NCI-H69 (cell line): ENCODE measurements around the gene CDC6.
"Not testable (repeated sequence)": the region's sequence is repeated elsewhere in the genome, so short reads cannot be mapped to it uniquely, and the experiment has no call there.

Experiments
- DNase-seq: peaks from one replicate; lab custom pipeline; 2025; lab: John Stamatoyannopoulos, UW

The CDC6 gene

DNA sequence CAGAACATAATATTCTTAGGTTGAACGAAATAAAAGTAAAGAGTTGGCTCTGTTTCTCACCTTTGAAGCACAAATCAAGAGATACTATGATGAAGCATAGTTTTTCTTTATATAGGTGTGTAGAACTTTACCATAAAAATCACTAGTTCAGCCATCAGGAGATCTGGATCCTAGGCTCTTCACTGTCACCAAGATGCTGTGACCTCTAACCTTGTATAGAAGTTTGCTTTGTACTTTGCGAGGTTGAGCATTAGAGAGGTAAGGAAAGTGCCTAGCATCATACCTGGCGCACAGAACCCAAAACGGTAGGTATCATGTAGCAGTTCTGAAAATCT lies 553 bp upstream of the CDC6 start:
- no peak for DNase-seq

DNA sequence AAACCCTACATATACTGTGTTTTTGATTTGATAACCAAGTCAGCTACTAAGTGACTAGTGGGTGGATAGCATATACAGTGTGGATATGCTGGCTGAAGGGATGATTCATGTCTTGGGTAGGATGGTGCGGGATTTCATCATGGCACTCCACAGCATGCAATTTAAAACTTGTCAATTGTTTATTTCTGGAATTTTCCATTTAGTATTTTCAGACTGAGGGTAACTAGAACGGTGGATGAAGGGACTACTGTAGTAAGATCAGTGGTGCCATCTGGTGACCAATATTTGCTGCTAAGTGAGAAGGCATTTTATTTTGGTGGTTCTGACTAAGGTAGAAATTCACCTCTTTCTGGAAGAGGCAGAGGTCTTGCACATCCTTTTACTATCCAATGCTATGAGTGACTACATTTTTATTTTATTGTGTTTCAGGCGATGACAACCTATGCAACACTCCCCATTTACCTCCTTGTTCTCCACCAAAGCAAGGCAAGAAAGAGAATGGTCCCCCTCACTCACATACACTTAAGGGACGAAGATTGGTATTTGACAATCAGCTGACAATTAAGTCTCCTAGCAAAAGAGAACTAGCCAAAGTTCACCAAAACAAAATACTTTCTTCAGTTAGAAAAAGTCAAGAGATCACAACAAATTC lies 3.1 kb downstream of the CDC6 start:
- peak; percentile 39 for DNase-seq

DNA sequence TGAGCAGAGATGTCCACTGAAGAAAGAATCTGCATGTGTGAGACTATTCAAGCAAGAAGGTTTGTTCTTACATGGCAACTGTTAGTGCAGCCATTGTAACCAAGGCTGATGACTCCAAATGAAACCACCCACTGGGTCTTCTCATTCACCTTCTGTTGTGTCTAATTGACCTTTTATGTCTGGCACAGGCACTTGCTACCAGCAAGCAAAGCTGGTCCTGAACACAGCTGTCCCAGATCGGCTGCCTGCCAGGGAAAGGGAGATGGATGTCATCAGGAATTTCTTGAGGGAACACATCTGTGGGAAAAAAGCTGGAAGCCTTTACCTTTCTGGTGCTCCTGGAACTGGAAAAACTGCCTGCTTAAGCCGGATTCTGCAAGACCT lies 3.6 kb downstream of the CDC6 start:
- peak; percentile 27 for DNase-seq

DNA sequence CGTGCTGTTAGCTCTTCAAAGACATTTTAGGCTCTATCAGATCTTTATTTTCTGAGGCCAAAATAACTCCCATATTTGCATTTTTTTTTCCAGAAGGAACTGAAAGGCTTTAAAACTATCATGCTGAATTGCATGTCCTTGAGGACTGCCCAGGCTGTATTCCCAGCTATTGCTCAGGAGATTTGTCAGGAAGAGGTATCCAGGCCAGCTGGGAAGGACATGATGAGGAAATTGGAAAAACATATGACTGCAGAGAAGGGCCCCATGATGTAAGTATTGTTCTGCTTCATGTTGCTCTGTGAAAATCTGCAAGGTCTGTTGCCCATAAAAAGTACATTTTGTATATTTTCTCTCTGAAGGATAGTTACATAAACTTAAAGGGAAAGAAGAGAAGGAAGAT lies 5.7 kb downstream of the CDC6 start:
- no peak for DNase-seq

DNA sequence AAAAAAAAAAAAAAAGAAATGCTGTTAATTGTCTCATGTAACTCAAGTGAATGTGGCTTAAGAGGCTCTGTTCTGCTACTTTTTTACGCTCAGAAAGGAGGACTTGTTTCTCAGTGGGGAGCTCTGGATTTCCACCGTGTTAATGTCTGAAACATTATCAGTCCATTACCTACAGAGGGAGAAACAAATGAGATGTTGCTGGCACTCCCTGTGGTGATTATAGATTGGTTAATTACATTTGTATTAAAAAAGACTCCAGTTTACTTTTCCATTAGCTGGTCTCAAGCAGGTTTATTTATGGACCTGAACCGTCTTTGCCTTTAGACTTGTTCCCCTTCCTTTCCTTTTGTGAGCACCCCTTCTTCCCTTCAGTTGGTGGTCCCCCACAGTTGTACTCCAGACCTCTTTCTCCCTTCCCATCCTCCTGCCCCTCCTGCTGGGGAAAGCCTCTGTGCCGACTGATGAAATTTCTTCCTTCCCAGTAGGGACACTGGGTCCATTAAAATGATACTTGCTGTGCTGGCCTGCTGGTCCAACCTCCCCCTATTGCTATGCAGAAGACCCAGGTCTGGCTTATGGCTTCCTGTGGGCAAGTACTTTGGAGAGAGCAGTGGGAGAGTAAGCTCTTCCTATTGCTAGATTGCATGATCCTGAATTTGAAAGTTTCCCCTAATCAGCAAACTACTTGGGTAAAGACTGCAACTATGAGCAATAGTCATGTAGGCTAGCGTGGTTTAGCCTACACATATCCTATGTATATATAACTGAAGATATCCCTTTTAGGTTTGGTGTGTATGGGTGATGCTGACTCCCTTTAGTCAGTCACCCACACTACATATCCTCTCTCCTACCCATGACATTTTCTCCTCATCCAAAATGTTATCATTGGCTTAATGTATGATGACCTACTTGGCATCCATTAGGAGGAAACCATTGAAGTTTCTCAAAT lies 8.1 kb downstream of the CDC6 start:
- DNase-seq: peak; percentile 72

DNA sequence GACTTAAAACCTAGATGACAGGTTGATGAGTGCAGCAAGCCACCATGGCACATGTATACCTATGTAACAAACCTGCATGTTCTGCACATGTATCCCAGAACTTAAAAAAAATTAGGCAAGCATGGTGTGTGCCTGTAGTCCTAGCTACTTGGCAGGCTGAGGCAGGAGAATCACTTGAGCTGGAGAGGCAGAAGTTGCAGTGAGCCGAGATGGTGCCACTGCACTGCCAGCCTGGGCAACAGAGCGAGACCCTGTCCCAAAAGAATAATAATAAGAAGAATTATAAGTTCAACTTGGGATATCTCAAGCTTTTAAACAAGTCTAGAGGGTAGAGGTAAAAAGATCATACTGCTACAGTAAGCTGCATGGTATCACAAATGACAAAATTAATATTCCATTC lies 9.8 kb downstream of the CDC6 start:
- no peak for DNase-seq

DNA sequence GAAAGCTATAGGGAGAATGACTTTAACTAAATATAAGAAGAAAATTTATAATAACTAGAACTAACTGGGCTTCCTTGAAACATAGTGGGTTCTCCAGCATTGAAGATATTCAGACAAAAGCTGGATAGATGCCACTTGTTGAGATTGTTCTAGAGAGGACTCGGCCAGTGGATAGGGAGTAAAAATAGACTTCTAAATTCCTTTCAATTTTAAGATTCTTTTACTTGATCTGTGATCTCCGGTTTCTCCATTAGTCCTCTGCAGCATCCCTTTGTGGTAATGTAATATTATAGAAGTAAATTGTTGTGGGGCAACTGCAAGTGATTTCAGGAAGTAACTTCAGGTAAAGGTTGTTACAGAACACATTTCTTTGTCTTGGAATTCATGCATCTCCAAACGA lies 11.0 kb downstream of the CDC6 start:
- no peak for DNase-seq

DNA sequence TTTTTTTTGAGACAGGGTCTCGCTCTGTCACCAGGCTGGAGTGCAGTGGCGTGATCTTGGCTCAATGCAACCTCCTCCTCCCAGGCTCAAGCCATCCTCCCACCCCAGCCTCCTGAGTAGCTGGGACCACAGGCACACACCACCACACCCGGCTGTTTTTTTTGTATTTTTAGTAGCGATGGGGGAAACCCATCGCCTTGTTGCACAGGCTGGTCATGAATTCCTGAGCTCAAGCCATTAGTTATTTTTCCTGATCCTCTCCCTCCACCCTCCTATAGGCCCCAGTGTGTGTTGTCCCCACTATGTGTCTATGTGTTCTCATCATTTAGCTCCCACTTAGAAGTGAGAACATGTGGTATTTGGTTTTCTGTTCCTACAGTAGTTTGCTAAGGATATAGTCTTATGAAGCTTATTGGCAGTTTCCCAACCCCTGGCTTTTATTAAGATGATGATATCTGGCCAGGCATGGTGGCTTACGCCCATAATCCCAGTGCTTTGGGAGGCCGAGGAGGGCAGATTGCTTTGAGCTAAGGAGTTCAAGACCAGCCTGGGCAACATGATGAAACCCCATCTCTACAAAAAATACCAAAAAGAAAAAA lies 11.6 kb downstream of the CDC6 start:
- DNase-seq: not testable (repeated sequence)

DNA sequence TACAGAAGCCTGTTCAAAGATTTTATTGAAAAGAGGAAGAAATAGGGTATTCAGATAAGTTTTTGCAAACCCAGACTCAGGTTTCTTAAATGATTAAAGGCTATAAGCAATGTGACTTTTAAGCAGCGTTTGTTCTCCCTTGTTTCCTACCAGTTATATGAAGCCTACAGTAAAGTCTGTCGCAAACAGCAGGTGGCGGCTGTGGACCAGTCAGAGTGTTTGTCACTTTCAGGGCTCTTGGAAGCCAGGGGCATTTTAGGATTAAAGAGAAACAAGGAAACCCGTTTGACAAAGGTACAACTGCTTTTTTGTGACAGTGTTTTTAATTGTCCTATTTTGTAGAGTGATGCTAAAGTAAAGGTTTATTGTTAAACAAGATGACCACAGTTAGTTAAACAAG lies 13.6 kb downstream of the CDC6 start:
- no peak for DNase-seq

DNA sequence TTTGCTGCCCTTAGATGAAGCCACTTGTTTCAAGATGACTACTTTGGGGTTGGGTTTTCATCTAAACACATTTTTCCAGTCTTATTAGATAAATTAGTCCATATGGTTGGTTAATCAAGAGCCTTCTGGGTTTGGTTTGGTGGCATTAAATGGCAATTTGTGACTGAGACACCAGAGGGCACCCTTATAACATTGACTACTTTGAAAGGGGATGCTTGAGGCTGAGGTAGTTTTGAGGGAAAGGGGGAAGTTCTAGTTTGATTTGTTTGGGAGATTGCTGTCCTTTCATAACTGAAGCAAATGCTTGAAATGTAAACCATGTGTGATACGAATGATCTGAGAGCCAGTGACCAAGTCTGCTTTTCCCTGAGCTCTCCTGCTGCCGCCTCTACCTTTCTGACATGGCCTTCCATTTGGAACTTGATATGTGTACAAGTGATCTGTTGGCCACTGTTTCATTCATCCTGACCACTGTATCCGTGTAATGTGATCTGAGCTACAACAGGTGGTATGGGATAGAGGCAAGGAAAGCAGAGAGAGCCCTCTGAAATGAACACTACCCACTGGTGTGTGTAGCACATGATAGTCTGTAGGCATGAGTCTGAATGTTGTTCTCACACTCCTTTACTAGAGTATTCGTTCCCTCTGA lies 15.5 kb downstream of the CDC6 start:
- DNase-seq: peak; percentile 47

DNA sequence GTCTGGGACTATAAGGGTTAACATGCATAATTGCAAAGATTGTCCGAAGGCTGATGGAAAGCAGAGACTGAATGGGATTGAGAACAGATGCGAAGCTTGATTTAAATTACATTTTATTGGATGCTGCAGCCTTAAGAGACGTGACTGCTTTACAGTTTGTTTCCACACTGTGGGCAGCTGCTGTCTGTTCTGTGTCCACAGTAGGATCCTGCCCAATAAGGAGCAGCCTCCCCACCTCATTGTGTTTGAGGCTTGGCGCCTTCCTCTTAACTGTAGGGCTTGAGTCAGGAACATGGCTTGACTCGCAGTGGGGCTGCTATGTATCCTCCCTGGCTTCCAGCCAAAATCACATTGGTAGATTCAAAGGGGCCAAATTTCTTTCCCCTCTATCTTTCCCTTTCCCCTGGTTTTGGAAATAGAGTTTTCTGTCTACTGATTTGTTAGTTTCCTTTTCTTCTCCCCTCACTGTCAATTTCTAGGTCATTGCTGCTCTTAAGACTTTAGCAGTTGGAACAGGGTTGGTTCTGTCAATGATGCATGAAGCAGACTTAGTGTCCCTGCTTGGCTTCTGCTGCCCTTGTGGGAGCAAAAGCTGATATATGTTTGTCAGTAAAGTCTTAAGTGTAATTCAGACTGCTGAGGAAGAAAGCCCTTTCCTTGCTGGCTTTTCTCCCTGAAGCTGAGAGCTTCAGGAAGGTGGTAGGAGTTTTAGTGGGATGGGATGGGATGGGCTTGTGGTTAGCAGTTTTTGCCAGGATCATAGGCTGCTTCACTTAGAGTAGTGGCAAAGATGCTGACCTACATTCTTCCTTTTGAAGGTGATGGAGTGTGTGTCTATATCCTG lies 16.3 kb downstream of the CDC6 start:
- DNase-seq: peak; percentile 66

DNA sequence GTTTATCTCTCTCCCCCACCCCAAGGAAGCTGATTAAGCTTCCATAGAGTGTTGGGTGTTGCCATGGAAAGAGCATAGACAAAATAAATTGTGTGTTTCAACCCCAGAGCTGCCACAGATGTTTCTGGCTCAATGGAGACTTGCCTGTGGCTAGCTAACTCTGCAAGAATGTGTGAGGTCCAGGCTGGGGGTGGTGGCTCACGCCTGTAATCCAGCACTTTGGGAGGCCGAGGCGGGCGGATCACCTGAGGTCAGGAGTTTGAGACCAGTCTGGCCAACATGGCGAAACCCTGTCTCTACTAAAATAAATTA lies 16.8 kb downstream of the CDC6 start:
- not testable (repeated sequence) for DNase-seq

DNA sequence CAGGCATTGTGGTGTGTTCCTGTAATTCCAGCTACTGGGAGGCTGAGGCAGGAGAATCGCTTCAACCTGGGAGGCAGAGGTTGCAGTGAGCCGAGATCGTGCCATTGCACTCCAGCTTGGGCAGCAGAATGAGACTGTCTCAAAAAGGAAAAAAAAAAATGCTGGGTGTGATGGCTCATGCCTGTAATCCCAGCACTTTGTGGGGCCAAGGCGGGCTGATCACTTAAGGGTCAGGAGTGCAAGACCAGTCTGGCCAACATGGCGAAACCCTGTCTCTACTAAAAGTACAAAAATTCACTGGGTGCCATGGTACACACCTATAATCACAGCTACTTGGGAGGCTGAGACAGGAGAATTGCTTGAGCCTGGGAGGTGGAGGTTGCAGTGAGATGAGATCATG lies 17.2 kb downstream of the CDC6 start:
- not testable (repeated sequence) for DNase-seq

DNA sequence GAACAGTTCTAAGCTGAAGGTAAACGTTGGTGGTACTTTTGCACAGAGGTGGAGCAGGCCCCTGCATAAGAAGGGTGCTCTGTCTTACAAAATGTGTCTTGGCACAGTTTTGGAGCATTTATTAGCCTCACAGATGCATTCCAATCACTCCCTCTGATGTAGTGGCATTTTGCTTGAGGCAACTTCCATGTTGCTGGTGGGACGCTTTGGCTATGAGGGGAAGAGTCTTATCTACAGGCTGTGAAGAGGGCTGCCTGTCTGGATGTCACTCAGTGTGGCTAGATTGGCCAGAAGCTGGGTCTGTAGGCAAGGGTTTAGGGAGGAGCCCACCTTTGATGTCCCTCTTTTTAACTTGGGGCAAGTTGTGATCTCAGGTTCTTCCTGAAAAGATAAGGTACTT lies 18.7 kb downstream of the CDC6 start:
- no peak for DNase-seq

DNA sequence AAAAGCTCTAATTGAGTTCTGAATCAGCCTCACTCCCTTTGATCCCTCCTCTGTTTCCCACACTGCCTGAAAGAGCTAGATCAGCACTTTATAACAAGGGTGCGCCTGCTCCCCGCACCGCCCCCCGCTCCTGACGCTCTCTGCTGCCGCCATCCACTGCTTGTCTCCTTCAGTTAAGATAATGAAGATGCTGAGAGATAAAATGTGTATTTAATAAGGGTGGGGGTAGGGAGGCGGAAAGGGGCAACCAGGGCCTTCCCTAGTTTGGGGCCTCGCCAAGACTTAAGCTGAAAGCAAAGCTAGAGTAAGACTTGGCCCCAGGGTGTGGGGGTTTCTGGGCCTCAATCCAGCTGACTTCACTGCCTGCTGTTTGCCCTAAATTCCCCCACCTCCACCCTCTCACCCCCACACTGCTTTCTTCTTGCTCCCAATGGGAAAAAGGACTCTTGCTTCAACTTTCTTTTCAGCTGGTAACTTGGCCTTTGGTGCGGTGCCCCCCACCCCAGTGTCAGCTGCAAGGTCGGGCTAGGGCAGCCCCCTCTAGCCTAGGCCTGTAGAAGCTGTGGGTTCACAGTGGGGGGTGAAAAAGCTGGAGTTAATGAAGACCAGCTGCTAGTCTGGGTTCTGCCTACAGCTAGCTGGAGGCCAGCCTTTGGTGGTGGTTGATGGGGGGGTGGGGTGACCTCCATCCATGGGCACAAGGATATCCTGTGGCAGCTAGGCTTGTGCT lies 19.5 kb downstream of the CDC6 start:
- peak; percentile 92 for DNase-seq

DNA sequence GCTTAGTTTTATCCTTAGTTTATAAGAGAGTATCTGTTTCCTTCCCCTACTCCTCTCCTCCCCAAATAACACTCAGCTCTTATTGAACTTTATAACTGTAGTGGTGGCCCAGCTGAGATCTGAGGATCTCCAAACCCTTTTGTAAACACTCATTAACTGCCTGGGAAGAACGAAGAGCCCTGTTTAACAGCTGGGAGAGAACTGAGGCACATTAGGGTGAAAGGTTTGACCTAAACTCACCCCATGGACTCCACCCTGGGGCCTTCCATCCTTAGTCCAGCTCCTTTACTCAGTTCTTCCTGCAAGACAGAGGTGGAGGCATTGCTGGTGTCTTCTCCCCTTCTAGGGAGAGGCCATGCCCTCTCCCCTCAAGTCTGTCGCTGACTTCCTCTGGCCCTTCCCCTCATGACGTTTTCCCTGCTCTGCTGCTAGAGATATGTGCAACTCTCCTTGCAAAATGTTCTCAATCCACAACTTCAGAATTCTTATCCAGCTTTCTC lies 20.1 kb downstream of the CDC6 start:
- no peak for DNase-seq

DNA sequence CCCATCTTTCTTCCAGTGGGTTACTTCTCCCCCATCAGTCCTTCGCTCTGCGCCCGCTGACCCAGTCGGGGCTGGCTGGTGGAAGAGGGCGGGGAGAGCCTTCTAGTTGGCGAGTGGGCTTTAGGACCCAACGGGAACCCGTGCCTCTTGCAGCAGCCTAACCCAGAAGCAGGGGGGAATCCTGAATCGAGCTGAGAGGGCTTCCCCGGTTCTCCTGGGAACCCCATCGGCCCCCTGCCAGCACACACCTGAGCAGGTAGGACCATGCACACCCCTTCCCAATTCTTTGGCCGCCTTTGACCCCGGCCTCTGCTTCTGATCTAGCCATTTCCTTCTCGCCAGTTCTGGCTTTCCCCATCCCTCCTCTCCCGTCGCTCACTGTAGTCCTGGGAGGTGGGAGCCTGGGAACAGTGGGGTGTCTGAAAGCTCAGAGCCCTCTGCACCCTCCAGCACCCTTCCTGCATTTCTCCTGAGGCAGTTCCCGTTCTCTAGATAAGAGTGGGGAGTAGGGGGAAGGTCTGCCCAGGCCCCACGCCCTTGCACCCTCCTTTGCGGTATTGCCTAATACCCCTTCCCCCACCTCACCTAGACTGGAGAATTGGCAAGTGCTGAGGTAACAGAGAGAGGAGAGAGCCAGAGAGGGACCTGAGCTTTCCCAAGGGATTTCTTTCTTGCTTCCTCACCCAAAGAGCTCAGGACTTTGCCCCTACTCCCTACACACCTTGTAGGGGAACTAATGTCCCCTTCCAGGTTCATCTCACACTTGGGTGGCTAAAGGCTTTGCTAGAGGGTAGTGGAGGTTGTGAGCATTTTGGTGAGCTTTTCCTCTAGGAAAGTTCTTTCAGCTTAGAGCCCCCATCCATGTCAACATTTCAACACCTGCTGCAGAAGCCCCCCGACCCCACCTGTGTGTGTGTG lies 21.6 kb downstream of the CDC6 start, which contains the start of gene RARA:
RARA (plus strand) TSS at position 150 of the 918 bp plus-strand sequence. CDS start 22,039 bp downstream, outside the sequence.
- DNase-seq: peak; percentile 68

DNA sequence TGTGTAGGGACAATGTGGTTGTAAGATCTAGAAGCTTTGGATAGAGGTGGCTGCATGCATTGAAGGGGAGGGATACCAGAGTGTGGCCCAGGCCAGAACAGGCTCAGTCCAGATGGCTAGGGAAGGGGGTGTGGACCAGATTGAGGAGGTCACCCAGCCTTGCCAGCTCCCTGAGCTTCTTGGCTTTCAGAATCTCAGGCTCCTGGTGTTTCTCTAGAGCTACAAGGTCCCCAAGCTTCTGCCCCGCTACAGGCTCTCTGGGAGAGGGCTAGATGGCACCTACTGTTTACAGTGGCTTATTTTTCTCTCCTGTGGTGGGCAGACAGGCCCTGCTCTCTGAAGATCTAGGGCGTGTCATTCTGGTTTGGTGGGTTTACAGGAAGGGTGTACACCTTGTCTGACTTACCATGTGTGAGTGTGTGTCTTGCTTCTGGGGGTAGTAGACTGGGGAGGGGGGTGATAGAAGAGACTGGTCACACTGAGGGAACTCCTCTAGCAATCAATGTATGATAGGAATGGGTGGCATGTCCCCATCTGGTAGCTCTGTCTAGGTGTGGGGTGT lies 22.4 kb downstream of the CDC6 start:
- no peak for DNase-seq

DNA sequence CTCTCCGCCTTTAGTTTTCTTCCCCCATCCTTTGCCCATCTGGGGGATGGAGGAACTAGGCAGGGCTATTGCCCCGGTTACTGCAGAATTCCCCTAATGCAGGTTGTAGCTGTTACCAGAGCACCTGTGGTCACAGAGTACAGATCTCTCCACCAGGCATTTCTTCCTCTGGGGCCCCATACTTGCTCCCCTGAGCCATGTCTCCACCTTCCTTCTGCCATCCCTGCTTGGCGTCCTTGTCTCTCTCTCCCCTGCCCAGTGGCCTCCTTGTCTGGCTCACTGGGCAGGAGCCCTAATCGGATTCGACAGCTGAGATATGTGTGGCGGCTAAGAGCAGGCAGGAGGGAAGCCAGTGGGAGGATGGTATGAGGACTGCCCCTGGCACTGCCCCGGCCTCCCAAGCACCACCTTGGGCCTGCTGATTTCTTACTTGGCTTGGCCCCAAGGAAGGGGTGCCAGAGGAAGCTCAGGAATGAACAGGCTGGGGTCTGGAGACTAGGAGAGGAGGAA lies 23.3 kb downstream of the CDC6 start:
- DNase-seq: no peak
